Calu3 (cell line): ENCODE measurements around the gene REPS1. TPM values are rescaled to one million over a fixed set of nuclear protein-coding genes. Genes with fewer than 3 reads are reported as not detected.

ENCODE experiments used
- BruUV-seq: library from RNA; stranded (reverse); fragments of 400-500 nt; replicated peaks from 2 replicates; lab custom pipeline; 2021; lab: Mats Ljungman, UMichigan
- CTCF ChIA-PET: fragments of 300-600 bp; sonication (Branson Sonifier 250); formaldehyde crosslinking; loops from one replicate; lab custom pipeline; 2022; ENCODE audit warnings: antibody characterized with exemption; lab: Charles Lee
- DNase-seq: peaks from one replicate; pipeline ENCODE4 v3.0.0; 2022
- H3K27ac Mint-ChIP-seq: one replicate; pipeline ENCODE4 v1.8.0; 2022; ENCODE audit warnings: mixed read lengths; ENCODE audit not compliant: unreplicated experiment
- H3K27me3 Mint-ChIP-seq: one replicate; pipeline ENCODE4 v1.8.0; 2022; ENCODE audit warnings: mixed read lengths; ENCODE audit not compliant: unreplicated experiment
- H3K36me3 Mint-ChIP-seq: one replicate; pipeline ENCODE4 v1.8.0; 2022; ENCODE audit warnings: mild to moderate bottlenecking, moderate library complexity, mixed read lengths; ENCODE audit not compliant: insufficient read depth, unreplicated experiment
- H3K4me1 Mint-ChIP-seq: one replicate; pipeline ENCODE4 v1.8.0; 2022; ENCODE audit warnings: mild to moderate bottlenecking, low read depth, mixed read lengths; ENCODE audit not compliant: unreplicated experiment
- H3K4me3 Mint-ChIP-seq: one replicate; pipeline ENCODE4 v1.8.0; 2022; ENCODE audit warnings: mild to moderate bottlenecking, low read depth, moderate library complexity, mixed read lengths; ENCODE audit not compliant: unreplicated experiment
- H3K9me3 Mint-ChIP-seq: one replicate; pipeline ENCODE4 v1.8.0; 2022; ENCODE audit warnings: low read depth, mixed read lengths; ENCODE audit not compliant: unreplicated experiment
- CTCF ChIP-seq: fragments of 200-600 bp; IDR thresholded peaks from one replicate; pipeline ENCODE4 v1.8.0; 2022; ENCODE audit warnings: antibody characterized with exemption; ENCODE audit not compliant: unreplicated experiment
- intact Hi-C: fragments of 100-400 bp; cut with micrococcal nuclease; formaldehyde crosslinking; loops from one replicate; pipeline ENCODE4 v1.10.0; 2022; ENCODE audit not compliant: unreplicated experiment
- total RNA-seq: library from RNA; stranded (reverse); gene quantifications from 2 replicates; pipeline ENCODE4 v1.2.3, GENCODE V29; 2022

REPS1 gene
- total RNA-seq, 1 experiment from 2014 or later = 29.5 TPM

- no peaks in the 10 kb centered on the region for H3K27me3 Mint-ChIP-seq
- no peaks in the 10 kb centered on the region for H3K36me3 Mint-ChIP-seq
- no peak overlapping the region for H3K27ac Mint-ChIP-seq
- no peak overlapping the region for H3K4me3 Mint-ChIP-seq
- BruUV-seq = no TSS peak
- no peak for TF ChIP-seq CTCF
- H3K9me3 Mint-ChIP-seq = no peaks in the 10 kb centered on the region
- intact Hi-C loops = no loop called here
- DNase-seq = no peak
- CTCF ChIA-PET = no interaction called here
- no peaks in the 10 kb centered on the region for H3K4me1 Mint-ChIP-seq
Measured at GRCh38 chr6:138885156-138885819, 102.8 kb downstream of the REPS1 start.

- no peak for TF ChIP-seq CTCF
- Mint-ChIP-seq H3K27me3 (no peaks in the 10 kb centered on the region), H3K27ac (no peak overlapping the region), H3K36me3 (no peaks in the 10 kb centered on the region), H3K4me1 (no peaks in the 10 kb centered on the region), H3K4me3 (no peak overlapping the region), H3K9me3 (no peaks in the 10 kb centered on the region)
- no peak for DNase-seq
- intact Hi-C loops = no loop called here
- BruUV-seq = no TSS peak
- CTCF ChIA-PET = no interaction called here
Measured at GRCh38 chr6:138882369-138883017, 105.6 kb downstream of the REPS1 start.

- no peak overlapping the region for H3K4me3 Mint-ChIP-seq
- intact Hi-C loops = no loop called here
- TF ChIP-seq CTCF = no peak
- H3K27me3 Mint-ChIP-seq = no peaks in the 10 kb centered on the region
- BruUV-seq = no TSS peak
- H3K36me3 Mint-ChIP-seq = no peaks in the 10 kb centered on the region
- no peaks in the 10 kb centered on the region for H3K4me1 Mint-ChIP-seq
- no peaks in the 10 kb centered on the region for H3K9me3 Mint-ChIP-seq
- CTCF ChIA-PET = no interaction called here
- no peak overlapping the region for H3K27ac Mint-ChIP-seq
- no peak for DNase-seq
Measured at GRCh38 chr6:138873191-138873590, 114.9 kb downstream of the REPS1 start.

GRCh38 chr6:138869398-138869797, 118.7 kb downstream of the REPS1 start:
- H3K4me3 Mint-ChIP-seq = no peak overlapping the region
- intact Hi-C loops = no loop called here
- no peak for TF ChIP-seq CTCF
- no peak overlapping the region for H3K27ac Mint-ChIP-seq
- H3K36me3 Mint-ChIP-seq = no peaks in the 10 kb centered on the region
- no peaks in the 10 kb centered on the region for H3K4me1 Mint-ChIP-seq
- H3K9me3 Mint-ChIP-seq = no peaks in the 10 kb centered on the region
- CTCF ChIA-PET = no interaction called here
- no peaks in the 10 kb centered on the region for H3K27me3 Mint-ChIP-seq
- BruUV-seq = no TSS peak
- no peak for DNase-seq
